Stromal cell of bone marrow (primary cell): ENCODE data around the gene LNP1.

Source experiments
- DNase-seq: peaks from one replicate; pipeline ENCODE4 v3.0.0-alpha.2; 2012; ENCODE audit warnings: low read depth

LNP1 gene

DNA sequence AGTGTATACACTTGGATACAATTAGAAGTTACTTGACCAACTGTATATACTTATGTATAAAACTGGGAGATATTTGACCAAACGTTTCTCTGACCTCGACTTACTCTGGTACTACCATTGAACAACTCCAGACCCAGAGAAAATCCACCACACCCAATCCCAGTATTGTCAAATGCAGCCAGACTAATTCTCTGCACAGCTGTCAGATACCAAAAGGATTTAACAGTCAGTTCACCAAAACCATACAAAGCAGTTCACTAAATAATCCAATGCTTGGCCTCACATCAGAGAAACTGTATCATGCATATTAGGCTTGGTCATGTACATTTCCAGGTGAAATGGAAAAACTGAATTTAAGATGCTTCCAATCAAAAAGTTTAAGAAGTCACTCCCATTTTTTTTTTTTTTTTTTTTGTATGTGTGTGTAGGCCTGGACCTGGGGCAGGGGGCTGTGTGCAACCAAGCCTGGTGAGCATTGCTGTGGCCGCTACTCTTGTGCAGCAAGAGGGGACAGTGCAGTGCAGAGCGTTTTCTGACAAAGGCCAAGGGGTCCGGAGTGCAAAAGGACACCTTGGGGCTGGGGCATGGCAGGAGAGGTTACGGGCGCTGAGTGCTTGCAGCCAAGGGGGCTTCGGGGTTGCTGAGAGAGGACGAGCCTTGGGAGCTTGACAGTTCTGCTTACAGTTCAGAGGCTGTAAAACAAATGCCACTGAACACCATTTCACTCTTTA, 1.8 kb upstream of the LNP1 start:
- no peak for DNase-seq

DNA sequence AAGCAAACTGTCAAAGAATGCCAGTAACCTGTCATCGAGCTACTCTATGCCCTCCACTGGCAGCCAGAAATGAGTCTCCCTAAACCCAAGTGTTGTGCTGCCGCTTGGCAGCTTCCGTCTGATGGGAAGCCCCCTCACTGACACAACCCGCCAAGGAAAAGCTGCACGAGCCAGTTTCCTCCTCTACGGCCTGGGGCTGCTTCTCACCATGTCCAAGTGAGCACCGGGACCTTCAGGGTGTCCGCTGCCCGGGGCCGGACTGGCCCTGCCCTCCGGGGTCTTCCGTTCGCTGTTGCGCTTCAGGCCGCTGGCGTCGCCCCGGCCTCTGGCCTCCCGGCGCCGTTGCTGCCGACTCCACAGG, 940 bp upstream of the LNP1 start:
- DNase-seq = no peak

DNA sequence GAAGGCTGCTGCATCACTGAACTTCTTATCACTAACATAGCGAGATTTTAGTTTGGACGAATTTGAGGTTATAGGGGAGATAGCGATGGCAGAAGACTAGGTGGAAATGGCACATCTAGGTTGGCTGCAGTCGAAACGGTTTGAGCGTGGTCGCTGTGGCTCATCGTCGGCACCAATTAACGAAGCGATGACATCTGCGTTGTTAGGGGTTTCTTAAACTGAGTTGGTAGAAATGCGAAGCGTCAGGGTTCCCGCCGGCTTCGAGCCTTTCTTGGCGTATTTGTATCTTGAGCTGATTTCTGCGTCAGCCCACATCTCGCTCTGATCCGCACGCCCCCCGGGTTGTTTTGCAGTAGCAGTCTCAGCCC, 319 bp downstream of the LNP1 start:
- no peak for DNase-seq

DNA sequence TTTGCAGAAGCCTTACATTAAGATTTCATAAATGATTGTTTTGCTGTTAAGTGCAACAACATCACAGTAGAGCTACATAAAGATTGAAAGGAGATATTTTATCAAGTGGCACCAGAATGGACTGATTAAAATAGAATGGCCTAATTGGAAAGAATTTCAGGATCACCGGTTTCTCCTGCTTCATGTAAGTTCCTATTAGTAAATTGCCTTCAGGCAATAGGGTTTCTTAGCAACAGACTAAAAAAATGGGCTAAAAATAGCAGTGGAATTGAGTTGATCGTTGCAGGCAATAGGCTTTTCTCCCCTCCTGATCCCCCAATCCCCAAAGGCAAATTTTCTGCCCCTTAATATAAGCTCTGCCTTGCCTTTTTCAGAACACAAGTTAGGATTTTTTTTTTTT, 917 bp downstream of the LNP1 start:
- DNase-seq = no peak

DNA sequence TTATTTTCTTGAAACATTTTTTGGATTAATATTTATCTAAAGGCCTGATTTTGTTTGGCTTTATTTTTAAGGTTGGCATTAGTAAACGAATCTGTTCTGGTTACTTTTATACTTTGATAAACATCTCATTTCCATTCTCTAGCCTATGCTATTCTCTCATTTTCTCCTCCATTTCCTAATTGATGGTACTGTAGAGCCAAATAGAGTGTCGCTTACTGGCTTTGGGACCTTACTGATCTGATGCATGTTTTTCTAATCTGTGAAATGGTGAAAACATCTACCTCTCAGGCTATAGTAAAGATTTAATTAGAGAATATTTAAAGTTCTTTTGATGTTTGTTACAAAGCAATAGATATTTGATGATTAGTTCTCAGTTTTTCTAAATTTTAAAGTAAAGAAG, 1.6 kb downstream of the LNP1 start:
- no peak for DNase-seq

DNA sequence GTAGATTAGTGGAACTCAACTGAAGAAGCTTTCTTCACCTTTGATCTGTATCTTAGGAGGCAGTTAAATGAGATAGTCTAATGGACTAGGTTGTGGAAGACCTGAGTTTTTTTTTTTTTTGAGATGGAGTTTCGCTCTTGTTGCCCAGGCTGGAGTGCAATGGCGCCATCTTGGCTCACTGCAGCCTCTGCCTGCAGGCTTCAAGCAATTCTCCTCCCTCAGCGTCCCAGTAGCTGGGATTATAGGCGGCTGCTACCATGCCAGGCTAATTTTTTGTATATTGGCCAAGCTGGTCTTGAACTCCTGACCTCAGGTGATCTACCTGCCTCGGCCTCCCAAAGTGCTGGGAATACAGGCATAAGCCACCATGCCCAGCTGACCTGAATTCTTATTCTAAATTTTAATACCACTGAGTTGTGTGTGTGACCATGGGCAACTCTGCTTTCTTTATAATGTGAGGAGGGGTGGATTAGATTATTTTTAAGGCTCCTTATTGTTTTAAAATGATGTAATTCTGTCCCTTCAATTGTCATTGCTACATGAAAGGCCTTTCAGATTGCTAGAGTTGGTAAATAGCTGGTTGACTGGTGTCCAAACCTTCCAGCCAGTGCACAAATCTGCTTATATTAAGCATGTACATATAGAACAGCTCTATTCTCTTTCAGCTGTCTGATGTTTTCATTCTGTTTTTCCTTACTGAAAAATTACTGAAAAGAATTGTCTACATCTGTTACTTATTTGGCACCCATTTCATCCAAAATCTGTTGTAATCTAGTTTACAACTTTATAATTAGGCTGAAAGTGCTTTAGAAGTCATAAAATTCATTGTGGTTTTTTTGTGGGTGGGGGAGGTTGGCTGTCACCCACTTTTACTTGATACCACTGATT, 2.3 kb downstream of the LNP1 start:
- DNase-seq = no peak

DNA sequence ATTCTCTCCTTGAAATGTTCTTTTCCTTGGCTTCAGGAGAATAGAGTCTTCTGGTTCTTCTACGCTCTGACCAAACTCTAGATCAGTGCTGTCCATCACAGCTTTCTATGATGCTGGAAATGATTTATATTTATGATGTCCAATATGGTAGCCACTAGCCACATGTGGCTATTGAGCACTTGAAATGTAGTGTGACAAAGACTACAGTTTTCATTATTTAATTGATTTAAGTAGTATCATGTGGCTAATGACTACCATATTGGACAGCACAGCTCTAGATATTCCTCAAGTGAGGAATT, 2.9 kb downstream of the LNP1 start:
- DNase-seq = no peak

DNA sequence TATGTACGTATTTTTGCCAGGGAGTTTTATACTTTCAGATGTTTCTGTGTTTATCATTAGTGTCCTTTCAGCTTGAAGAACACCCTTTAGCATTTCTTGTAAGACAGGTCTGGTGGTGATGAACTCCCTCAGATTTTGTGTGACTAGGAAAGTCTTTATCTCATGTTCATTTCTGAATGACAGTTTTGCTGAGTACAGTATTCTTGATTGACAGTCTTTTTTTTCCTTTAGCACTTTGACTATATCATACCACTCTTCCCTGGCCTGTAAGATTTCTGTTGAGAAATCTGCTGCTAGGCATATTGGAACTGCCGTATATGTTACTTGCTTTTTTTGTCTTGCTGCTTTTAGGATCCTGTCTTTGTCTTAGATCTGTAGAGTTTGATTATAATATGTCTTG, 5.8 kb downstream of the LNP1 start:
- DNase-seq = no peak

DNA sequence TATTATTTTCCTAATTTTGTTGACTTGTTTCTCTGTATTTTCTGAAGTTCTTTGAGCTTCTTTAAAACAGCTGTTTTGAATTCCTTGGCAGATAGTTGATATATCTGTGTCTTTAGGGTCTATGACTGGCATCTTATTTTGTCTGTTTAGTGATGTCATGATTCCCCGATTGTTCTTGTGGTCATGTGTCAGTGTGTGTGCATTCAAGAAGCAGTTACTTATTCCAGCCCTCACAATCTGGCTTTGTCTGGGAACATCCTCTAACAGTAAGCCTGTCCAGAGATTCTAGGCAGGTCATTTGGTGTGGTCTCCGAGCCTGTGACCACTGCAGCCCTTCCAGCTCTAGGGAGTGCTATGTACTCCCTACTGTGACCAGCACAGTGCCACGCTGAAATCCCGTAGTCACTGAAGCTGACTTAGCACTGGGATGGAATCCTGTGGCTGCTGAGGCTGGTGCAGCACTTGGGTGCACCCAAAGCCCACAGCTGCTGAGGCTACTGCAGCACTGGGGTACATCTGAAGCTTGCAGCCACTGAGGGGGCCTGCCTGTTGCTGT, 6.7 kb downstream of the LNP1 start:
- DNase-seq = no peak

DNA sequence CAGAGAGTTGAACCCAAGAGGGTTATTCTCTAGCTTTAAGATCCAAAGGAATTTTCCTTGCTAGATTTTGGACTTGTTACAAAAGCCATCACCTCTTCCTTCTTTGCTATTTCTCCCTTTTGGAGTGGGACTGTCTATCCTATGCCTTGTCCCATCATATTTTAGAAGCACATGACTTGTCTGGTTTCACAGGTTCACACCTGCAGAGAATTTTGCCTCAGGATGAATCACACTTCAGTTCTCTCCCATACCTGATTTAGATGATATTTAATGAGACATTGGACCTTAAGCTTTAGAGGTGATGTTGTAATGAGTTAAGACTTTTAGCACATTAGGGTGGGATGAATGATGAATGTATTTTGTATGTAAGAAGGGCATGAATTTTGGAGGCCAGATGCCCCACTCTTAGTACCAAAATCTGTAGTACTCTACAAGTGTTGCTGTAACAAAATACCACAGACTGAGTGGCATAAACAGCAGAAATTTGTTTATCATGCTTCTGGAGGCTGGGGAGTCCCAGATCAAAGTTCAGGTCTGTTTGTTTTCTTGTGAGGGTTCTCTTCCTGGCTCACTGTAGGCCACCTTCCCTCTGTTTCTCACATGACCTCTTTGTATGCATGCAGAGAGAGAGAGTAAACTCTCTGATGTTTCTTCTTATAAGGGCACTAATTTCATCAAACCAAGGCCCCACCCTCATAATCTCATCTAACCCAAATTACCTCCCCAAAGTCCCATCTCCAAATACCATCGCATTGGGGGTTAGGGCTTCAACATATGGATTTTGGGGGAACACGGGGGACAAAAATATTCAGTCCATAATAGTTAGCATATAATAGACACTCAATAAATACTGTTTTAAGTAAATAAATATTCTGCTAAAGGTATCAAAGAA, 10.0 kb downstream of the LNP1 start:
- no peak for DNase-seq

DNA sequence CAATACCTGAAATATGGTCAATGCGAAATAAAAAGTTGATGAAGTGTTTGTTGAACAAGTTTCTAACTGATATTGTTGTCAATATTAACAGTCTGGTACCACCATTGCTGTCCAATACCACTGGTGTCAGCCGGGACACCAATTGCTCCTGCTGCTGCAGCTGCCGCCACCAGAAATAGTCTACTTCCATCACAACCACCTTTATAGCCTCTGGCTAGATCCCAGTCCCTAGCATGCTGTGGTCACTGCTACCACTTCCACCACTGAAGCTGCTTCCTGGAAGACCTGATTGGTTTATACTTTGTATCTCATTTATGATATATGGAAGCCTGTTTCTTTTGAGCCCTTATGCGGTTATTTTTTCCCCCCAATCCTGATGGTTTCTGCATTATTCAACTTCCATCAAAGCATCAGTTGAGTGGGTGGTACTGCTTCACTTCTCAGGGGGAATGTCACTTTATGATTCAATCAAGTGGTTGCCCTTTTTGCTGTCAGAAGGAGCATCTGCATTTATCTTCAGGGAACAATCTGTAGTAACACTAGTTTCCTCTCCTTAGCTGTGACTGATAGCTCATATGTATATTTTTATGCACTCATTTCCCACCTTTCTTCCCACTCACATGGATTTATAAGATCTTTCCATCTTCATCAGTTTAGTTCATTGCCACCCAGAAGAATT, 11.7 kb downstream of the LNP1 start:
- no peak for DNase-seq

DNA sequence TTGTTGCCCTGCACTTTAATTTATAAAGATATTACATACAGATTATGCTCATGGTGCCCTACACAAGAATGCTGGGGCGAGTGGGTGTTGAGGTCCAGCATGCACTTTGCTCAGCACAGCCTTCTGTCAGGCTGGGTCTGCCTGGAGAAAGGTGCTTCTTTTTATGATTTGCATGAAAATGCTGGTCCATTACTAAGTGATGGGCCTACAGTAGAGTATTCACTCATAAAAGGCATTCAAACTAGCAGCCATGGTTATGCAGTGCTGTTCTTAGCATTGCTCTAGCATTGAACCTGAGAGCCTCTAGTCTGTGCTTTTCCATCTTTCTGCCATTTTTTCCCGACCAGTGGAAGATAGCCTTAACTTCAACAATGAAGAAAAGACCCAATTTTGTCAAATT, 12.3 kb downstream of the LNP1 start:
- DNase-seq = no peak

DNA sequence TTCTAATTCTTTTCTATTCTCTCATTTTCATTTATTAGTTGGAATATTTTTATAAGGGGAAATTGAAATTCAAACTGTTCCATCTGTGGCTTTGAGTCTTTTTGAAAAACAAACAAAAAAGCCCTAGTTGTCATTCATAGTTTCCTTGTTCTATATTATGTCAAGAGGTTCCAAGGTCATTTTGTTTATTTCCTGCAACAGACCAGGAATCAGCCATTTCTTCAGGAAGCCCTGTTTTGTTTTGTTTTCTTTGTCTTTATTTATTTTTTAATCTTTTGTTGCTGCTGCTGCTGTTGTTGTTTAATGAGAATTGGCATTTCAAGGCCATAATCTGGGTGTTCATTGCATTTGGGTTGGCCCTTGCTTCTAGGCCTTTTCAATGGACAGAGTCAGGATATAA, 14.8 kb downstream of the LNP1 start:
- DNase-seq = no peak

DNA sequence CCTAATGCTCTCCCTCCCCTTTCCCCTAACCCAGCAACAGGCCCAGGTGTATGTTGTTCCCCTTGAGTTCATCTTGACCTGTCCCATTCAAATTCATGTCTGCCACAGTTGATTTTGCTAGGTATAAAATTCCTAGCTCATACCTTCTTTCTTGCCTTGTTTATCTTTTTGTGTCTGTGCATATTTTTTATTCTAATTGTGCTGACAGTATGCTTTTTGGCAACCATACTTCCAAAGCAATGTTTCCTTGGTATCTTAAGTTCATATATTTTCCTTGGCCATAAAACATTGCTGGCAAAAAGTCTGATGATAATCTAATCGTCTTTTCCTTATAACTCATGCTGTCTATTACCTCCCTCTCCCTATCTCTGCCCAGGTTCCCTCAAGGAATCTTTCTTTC, 15.5 kb downstream of the LNP1 start:
- DNase-seq = no peak

DNA sequence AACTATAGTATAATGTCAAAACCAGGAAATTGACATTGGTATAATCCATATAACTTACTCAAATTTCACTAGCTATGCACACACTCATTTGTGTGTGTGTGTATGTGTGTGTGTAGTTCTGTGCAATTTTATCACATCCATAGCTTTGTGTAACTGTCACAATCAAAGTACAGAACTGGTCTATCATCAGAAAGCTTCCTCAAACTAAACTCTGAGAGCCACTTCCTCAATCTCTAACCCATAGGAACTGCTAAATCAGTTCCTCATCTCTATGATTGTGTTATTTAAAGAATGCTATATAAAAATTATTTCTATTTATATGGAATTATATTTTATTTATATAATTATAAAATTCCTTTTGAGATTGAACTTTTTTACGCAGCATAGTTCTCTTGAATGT, 18.1 kb downstream of the LNP1 start:
- no peak for DNase-seq

DNA sequence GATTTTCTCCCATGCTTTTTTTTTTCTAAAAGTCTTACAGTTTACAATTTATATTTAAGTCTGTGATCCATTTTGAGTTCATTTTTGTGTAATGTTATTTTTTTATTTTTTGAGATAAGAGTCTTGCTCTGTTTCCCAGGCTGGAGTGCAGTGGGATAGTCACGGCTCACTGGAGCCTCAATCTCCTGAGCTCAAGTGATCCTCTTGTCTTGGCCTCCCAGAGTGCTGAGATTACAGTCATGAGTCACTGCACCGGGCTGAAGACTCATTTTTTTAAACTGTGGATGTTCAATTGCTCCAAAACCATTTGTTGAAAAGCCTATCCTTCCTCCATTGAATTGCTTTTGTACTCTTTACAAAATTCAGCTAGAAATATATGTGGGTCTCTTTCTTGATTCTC, 19.5 kb downstream of the LNP1 start:
- no peak for DNase-seq

DNA sequence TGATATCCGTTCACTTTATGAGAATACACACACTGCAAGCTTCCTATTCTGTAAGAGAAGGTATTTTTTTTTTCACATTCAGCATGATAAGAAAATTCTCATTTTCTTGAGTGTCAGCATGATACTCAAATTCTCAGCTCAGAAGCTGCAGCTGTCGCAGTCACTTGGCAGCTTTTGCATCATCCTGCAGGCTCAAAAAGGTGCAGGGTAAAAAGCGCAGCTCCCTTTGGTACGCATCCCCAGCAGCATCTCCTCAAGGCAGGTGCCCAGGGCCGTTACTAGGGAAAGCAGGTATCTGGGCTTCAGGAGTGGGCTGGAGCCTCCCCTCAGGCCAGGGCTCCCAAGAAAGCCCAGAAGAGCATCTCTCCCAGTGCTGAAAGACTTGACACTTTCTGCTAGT, 22.3 kb downstream of the LNP1 start:
- no peak for DNase-seq

DNA sequence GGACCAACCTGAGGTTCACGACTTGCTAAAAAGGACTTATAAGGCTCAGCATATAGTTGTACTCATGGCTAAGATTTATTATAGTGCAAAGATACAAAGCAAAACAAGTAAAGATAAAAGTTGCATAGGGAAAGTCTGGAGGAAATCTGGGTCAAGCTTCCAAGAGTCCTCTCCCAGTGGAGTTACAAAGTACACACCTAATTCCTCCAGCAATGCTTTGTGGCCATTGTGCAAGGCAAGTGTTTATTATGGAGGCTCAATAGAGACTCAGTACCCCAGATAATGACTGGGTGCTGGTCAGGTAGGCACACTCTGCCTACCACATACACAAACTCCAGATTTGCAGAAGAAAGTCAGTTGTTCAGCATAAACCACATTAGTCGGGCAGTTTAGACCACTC, 22.9 kb downstream of the LNP1 start:
- DNase-seq = no peak

DNA sequence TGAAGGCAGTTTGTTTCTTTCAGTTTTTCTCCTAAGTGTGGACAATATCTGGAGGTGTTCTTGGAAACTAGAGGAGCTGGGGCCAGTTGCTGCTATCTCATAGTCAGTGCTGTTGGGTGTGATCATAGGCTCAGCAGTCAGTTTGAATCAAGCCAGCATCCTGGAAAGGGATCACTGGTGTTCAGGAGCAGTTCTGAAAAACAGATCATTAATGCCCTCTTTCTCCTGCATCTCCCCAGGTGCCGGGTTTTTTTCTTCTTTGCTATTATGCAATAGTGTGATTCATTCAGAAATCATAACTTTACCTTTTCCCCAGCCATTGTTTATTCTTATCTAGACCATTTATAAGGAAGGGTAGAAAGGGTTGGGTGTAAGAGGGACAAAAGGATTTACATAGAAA, 24.0 kb downstream of the LNP1 start:
- DNase-seq = no peak

DNA sequence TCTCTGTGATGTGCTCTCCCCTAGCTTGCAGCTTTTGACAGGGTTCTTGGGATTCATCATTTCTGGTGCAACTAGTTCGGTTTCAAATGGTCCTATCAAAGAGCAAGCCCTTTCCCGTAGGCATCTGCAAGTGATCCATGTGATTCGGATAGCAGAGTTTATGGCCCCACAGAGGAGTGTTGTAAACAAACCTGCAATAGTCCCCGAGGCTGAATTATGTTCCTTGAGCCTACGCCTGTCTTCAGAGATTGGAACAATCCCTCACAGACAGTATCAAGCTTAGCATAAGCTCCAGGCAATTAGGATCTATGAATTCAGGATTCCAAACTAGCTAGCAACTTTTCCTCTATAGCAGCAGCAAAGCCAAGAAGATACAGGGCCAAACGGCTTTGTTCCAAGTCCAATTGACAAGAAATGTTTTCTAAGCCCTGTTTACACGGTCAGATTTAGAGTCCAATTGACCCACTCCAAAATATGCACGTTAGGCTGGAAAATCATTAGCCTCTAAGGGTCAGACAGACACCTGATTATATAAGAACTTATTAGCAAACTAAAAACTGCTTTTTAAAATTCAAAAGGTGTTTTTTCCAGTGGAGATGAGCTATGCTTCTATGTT, 24.8 kb downstream of the LNP1 start:
- DNase-seq = no peak

DNA sequence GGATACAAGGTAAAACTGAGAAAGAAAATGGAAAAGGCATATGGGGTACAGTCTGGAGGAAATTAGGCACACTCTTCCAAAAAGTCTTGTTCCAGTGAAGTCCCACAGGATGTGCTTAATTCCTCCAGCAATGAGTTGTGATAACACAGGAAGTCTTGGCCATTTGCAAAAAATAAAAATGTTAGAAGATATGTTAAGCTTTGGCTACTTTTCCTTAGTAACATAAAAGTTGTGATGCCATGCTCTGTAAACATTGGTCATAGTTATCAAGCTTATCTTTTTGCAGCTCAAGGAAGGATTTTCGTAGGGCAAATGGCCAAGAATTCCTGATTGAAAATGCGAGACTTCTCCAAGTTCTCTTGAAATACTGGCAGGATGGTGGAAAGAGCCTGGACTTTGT, 26.4 kb downstream of the LNP1 start:
- no peak for DNase-seq
